WTC11 (cell line): Measurements from ENCODE around the gene PGAM1. TPM values are rescaled to one million over a fixed set of nuclear protein-coding genes. Genes with fewer than 3 reads are reported as not detected.

Source experiments
- ATAC-seq: fragments of 200-7000 bp; cut with Tn5 transposase; 2 replicates; pipeline ENCODE4 v1.10.0; 2021; ENCODE audit warnings: mild to moderate bottlenecking, moderate library complexity
- CTCF ChIA-PET: fragments of 300-600 bp; sonication (Branson Sonifier 250); formaldehyde crosslinking; loops from one replicate; lab custom pipeline; 2021; ENCODE audit warnings: antibody characterized with exemption; lab: Charles Lee
- POLR2A ChIA-PET: fragments of 350-600 bp; sonication (Branson Sonifier 250); formaldehyde crosslinking; loops from one replicate; lab custom pipeline; 2021; ENCODE audit warnings: antibody characterized with exemption; lab: Charles Lee
- DNase-seq: peaks from one replicate; pipeline ENCODE4 v3.0.0; 2021; ENCODE audit warnings: low spot score
- H3K27ac Mint-ChIP-seq: 2 replicates; pipeline ENCODE4 v1.8.0; 2021; ENCODE audit warnings: mixed read lengths
- H3K27me3 Mint-ChIP-seq: 2 replicates; pipeline ENCODE4 v1.8.0; 2021; ENCODE audit warnings: low read depth, mild to moderate bottlenecking, moderate library complexity, mixed read lengths
- H3K36me3 Mint-ChIP-seq: 2 replicates; pipeline ENCODE4 v1.8.0; 2021; ENCODE audit warnings: mixed read lengths
- H3K4me1 Mint-ChIP-seq: 2 replicates; pipeline ENCODE4 v1.8.0; 2022; ENCODE audit warnings: mixed read lengths
- H3K4me3 Mint-ChIP-seq: 2 replicates; pipeline ENCODE4 v1.8.0; 2021; ENCODE audit warnings: mild to moderate bottlenecking, moderate library complexity, mixed read lengths
- H3K9me3 Mint-ChIP-seq: 2 replicates; pipeline ENCODE4 v1.8.0; 2021; ENCODE audit warnings: mixed read lengths
- AR ChIP-seq: fragments of 250-450 bp; sonication (Bioruptor Pico); IDR thresholded peaks from 2 replicates; pipeline ENCODE4 v1.9.0; 2021; ENCODE audit warnings: mild to moderate bottlenecking
- ATF1 ChIP-seq: sonication (generic); formaldehyde crosslinking; IDR thresholded peaks from 2 replicates; pipeline ENCODE4 v1.8.1; 2023; ENCODE audit warnings: mild to moderate bottlenecking, moderate library complexity, missing genetic modification reagents
- ATF6 ChIP-seq: sonication (generic); formaldehyde crosslinking; IDR thresholded peaks from 2 replicates; pipeline ENCODE4 v1.8.1; 2023; ENCODE audit warnings: mild to moderate bottlenecking, missing genetic modification reagents
- E2F4 ChIP-seq: sonication (generic); formaldehyde crosslinking; IDR thresholded peaks from 2 replicates; pipeline ENCODE4 v1.8.1; 2022; ENCODE audit warnings: low read depth, mild to moderate bottlenecking, moderate library complexity, missing genetic modification reagents, borderline replicate concordance
- E2F5 ChIP-seq: sonication (generic); formaldehyde crosslinking; IDR thresholded peaks from 2 replicates; pipeline ENCODE4 v1.8.1; 2022; ENCODE audit warnings: mild to moderate bottlenecking, moderate library complexity, missing genetic modification reagents
- ETV6 ChIP-seq: sonication (generic); formaldehyde crosslinking; IDR thresholded peaks from 2 replicates; pipeline ENCODE4 v1.8.1; 2022; ENCODE audit warnings: mild to moderate bottlenecking, missing genetic modification reagents
- FOXP4 ChIP-seq: sonication (generic); formaldehyde crosslinking; IDR thresholded peaks from 2 replicates; pipeline ENCODE4 v1.8.0; 2022; ENCODE audit warnings: mild to moderate bottlenecking, missing genetic modification reagents
- HMGA2 ChIP-seq: fragments of 250-450 bp; sonication (Bioruptor Pico); IDR thresholded peaks from 2 replicates; pipeline ENCODE4 v1.4.0; 2021; ENCODE audit warnings: mild to moderate bottlenecking, moderate library complexity
- HMGXB4 ChIP-seq: sonication (generic); formaldehyde crosslinking; IDR thresholded peaks from 2 replicates; pipeline ENCODE4 v1.8.1; 2023; ENCODE audit warnings: mild to moderate bottlenecking, moderate library complexity, missing genetic modification reagents
- MLX ChIP-seq: sonication (generic); formaldehyde crosslinking; IDR thresholded peaks from 2 replicates; pipeline ENCODE4 v1.8.1; 2023; ENCODE audit warnings: mild to moderate bottlenecking, missing genetic modification reagents, moderate library complexity
- TCF7 ChIP-seq: sonication (generic); formaldehyde crosslinking; IDR thresholded peaks from 2 replicates; pipeline ENCODE4 v1.8.0; 2022; ENCODE audit warnings: mild to moderate bottlenecking, low read depth, missing genetic modification reagents, moderate library complexity
- TEAD1 ChIP-seq: sonication (generic); formaldehyde crosslinking; IDR thresholded peaks from 2 replicates; pipeline ENCODE4 v1.8.0; 2022; ENCODE audit warnings: mild to moderate bottlenecking, missing genetic modification reagents
- TEAD4 ChIP-seq: sonication (generic); formaldehyde crosslinking; IDR thresholded peaks from 2 replicates; pipeline ENCODE4 v1.8.0; 2022; ENCODE audit warnings: mild to moderate bottlenecking, missing genetic modification reagents
- USF1 ChIP-seq: sonication (generic); formaldehyde crosslinking; IDR thresholded peaks from 2 replicates; pipeline ENCODE4 v1.8.0; 2022; ENCODE audit warnings: mild to moderate bottlenecking, missing genetic modification reagents
- ZNF281 ChIP-seq: sonication (generic); formaldehyde crosslinking; IDR thresholded peaks from 2 replicates; pipeline ENCODE4 v1.8.0; 2023; ENCODE audit warnings: mild to moderate bottlenecking, missing genetic modification reagents
- ZNF425 ChIP-seq: fragments of 250-450 bp; sonication (Bioruptor Pico); conservative IDR thresholded peaks from 2 replicates; pipeline ENCODE4 v1.9.0; 2021; ENCODE audit warnings: mild to moderate bottlenecking
- ZSCAN18 ChIP-seq: fragments of 250-450 bp; sonication (Bioruptor Pico); IDR thresholded peaks from 2 replicates; pipeline ENCODE4 v2.1.2; 2022; ENCODE audit warnings: mild to moderate bottlenecking, moderate library complexity
- total RNA-seq: library from RNA; stranded (reverse); gene quantifications from 3 replicates; pipeline ENCODE4 v1.2.3, GENCODE V29; 2021

The PGAM1 gene
- total RNA-seq, 1 experiment from 2014 or later = 833 TPM

GRCh38 chr10:97384156-97384555 is 41.8 kb upstream of the PGAM1 start:
- no peaks in the 10 kb centered on the region for H3K4me1 Mint-ChIP-seq
- POLR2A ChIA-PET = no interaction called here
- no peak for ATAC-seq
- no peaks in the 10 kb centered on the region for H3K9me3 Mint-ChIP-seq
- H3K36me3 Mint-ChIP-seq = peaks cover 42% of the 10 kb centered on the region
- TF ChIP-seq TEAD4 (CRISPR knock-in tag) (no peak), AR (CRISPR knock-in tag) (no peak), ATF6 (CRISPR knock-in tag) (no peak), MLX (CRISPR knock-in tag) (no peak), ZNF281 (CRISPR knock-in tag) (no peak), ETV6 (CRISPR knock-in tag) (no peak), ZSCAN18 (no peak), USF1 (CRISPR knock-in tag) (no peak), E2F4 (CRISPR knock-in tag) (no peak), ATF1 (CRISPR knock-in tag) (no peak), TEAD1 (CRISPR knock-in tag) (no peak), E2F5 (no peak), TCF7 (no peak), HMGA2 (CRISPR knock-in tag) (no peak), ZNF425 (CRISPR knock-in tag) (no peak), HMGXB4 (CRISPR knock-in tag) (no peak), FOXP4 (CRISPR knock-in tag) (no peak)
- TF ChIP-seq, all 79 proteins: peak for 0
- Mint-ChIP-seq H3K4me3 (no peak overlapping the region), H3K27ac (no peak overlapping the region), H3K27me3 (no peaks in the 10 kb centered on the region)
- CTCF ChIA-PET = no interaction called here
- no peak for DNase-seq
